DMS 273 treated with DMSO at 0.1 percent for 48 hours (cell line): ENCODE results near the gene AGXT2.

Source experiments
- DNase-seq: peaks from one replicate; lab custom pipeline; 2025; lab: John Stamatoyannopoulos, UW

The AGXT2 gene, protein sequence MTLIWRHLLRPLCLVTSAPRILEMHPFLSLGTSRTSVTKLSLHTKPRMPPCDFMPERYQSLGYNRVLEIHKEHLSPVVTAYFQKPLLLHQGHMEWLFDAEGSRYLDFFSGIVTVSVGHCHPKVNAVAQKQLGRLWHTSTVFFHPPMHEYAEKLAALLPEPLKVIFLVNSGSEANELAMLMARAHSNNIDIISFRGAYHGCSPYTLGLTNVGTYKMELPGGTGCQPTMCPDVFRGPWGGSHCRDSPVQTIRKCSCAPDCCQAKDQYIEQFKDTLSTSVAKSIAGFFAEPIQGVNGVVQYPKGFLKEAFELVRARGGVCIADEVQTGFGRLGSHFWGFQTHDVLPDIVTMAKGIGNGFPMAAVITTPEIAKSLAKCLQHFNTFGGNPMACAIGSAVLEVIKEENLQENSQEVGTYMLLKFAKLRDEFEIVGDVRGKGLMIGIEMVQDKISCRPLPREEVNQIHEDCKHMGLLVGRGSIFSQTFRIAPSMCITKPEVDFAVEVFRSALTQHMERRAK

DNA sequence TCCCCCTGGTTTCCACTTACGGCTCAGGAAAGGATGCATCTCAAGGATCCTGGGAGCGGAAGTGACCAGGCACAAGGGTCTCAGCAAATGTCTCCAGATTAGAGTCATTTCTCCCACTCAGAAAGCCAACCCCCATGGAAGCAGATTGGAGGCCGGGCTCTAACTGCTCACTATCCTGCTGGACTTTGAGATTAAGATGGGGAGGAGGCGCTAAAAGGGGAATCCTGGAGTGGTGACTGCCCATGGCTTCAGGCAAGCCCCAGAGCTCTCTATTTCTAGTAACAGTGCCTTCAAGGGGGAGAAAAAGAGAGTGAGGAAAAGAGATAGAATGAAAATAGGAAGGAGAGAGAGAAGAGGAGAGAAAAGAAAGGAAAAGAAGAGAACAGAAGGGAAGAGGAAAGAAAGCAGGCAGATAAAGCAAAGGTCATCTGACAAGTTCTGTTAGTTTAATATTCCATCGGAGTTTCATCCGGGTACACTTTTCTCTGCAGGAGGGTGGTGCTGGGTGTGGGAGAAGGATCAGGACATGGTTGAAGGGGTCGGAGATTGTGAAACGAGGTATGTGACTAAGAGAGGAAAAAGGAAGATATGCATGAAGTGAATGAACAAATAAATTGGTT, at the start of gene AGXT2:
AGXT2 (minus strand) TSS at position 165 of the 620 bp plus-strand sequence; CDS start at position 108, 57 bp downstream.
- DNase-seq = no peak

DNA sequence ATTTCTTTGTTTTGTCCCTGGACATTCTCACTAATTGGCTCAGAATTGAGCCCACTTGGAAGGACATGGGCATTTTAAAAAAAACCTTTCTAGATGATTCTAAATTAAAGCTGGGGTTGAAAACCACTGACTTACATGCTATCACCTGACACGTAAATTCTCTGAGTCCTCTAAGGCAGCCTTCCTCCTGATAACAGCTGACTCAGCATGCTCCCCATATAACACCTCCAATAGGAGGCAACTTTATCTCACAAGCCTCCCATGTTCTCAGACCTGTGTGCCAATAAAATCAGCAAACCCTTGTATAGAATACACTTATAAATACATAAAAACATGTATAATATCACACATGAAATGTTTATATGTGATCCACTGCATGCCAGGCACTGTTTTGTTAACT, 49.2 kb upstream of the AGXT2 start:
- DNase-seq = no peak

- no peak for DNase-seq
Observed at GRCh38 chr5:35096216-35096615, 48.5 kb upstream of the AGXT2 start.

DNA sequence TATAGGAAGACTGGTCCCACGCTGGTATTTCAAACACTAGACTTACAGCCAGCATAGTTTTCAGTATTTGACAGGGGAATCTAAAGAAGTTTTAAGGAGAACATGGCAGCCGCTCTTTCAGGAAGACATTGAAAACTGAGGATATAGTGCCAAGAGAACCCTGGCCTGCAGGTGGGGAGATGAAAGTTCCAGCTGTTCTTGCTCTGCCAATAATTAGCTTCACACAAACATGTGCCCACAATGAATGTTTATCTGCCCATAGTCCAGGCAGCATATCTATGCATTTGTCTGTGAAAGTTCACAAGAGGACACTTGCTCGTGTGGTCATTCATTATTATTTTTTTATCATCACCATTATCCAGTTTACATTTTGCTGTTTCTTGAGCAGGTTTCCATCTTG, 47.6 kb upstream of the AGXT2 start:
- DNase-seq = no peak

DNA sequence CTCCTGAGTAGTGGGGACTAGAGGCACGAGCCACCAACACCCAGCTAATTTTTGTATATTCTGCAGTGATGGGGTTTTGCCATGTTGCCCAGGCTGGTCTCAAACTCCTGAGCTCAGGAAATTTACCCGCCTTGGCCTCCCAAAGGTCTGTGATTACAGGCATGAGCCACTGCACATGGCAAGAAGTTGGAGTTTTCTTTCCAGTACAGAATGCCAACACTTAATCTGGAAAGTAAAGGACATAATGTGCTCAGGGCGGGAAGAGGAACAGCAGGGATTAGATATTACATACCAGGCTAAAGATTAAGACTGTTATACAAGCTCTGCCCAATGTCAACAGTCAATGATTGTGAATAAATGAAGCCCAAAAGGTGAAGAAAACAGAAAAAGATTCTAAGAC, 47.2 kb upstream of the AGXT2 start:
- no peak for DNase-seq

- no peak for DNase-seq
Observed at GRCh38 chr5:35092703-35093102, 45.0 kb upstream of the AGXT2 start.

GRCh38 chr5:35091704-35092103, 44.0 kb upstream of the AGXT2 start:
- no peak for DNase-seq

DNA sequence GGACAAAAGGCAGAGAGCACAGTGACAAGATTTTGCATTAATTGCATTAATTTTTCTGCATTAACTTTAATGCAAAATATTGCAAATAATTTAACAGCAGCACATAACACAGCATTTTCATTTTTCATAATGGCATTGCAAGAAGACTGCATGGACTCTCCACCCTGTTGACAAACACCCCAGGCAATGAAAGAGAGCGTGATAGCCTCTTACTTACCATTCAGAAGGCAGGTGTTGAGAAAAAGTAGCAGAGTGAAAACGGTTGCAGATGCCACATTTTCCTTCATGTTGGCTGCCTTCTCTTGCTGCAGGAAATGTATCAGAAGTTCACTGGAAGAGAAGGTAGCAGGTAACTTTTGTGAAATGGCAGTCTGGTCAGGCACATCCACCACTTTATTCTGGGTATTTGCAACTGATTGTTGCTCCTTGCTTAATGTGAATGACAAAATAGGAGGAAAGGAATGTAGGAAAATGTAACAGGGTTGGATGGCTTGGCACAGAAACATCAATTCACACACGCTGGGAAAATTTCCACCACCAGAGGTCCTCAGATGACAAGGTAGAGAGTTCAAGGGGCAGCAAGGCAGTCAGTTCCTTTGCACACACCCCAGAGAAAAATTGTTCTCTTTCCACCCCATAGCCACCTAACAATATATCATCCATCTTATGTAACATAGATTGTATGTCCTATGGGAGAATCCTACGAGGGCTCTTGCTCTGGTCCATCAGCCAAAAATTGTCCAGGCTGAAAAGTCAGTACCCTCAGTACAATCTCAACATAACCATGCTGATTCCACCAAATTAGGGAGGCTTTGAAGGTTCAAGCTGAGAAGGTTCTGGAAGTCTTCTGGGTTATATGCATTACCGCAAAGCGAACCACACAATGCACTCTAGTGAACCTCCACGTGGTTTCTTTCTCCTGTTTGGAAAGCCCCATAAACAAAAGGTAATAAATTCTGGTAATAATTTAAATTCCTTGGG, 41.9 kb upstream of the AGXT2 start:
- DNase-seq = no peak

DNA sequence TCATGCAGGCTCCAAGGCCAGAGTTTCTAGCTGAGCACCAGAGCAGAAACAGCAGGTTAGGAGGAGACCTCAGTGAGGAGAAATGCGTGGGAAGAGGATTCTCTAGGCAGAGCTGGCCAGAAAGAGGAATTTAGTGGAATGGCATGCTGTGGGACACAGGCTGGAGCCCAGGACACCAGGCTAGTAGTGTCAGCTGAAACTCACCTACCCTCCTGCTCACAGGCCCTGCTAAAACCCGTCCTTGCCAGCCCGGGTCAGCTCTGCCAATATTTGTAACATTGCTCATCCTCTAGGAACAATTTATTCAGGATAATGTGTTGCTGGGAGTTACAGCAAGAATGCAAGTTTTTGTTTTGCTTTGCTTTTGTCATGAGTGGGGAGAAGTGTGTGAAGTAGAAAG, 40.2 kb upstream of the AGXT2 start:
- DNase-seq = no peak

GRCh38 chr5:35083150-35083549, 35.4 kb upstream of the AGXT2 start:
- no peak for DNase-seq

GRCh38 chr5:35082530-35082929, 34.8 kb upstream of the AGXT2 start:
- DNase-seq = no peak

DNA sequence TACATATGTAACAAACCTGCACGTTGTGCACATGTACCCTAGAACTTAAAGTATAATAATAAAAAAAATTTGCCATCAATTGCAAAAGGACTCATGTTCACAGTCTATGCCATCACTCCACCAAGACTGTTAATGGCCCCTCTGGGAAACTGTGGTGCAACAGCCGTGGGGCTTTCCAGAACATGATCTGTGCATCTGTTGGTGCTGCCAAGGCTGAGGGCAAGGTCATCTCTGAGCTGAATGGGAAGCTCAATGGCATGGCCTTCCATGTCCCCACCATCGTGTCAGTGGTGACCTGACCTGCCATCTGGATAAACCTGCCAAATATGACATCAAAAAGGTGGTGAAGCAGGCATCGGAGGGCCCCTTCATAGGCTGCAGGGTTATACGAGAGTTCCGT, 33.4 kb upstream of the AGXT2 start:
- no peak for DNase-seq

GRCh38 chr5:35073160-35073559, 25.4 kb upstream of the AGXT2 start:
- no peak for DNase-seq

- DNase-seq = no peak
Observed at GRCh38 chr5:35069188-35069587, 21.4 kb upstream of the AGXT2 start.

DNA sequence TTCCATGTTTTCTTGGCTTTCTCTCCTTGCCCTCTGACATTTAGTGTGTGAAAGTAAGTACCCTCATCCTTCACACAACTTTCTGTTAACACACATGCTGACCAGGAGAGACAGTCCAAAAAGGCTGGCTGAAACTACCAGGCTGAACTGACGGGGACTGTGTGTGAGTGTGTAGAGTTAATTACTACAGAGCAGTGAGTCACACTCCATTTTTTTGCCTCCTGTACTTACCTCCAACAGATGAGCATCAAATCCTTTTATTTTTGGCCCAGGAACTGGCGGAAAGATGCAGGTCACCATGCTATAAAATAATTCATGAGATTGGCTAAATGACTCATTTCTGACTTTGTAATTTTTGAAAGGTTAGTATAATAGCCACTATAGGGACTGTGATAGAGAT, 20.2 kb upstream of the AGXT2 start:
- no peak for DNase-seq

DNA sequence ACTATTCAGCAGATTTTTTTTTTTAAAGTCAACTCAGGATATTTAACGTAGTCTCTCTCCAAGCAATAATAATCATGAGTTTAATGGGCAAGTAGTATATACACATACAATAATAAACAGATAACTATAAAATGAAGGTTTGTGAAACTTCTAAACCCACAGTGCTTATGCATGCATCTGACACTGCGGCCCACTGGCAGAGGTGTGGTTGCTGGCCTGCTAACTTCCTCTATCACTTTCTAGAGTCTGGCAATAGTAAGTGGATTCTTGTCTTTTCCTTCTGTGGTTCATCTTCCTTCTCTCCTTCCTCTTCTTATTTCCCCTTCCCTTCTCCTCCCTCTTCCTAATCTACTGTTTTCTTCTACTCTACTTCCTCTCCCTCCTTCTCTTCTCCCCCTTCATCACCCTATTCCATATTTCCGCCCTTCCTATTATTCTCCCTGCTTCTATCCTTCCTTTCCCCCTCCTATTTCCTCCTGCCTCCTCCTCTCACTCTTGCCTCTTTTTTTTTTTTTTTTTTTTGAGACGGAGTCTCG, 18.6 kb upstream of the AGXT2 start:
- DNase-seq = no peak

DNA sequence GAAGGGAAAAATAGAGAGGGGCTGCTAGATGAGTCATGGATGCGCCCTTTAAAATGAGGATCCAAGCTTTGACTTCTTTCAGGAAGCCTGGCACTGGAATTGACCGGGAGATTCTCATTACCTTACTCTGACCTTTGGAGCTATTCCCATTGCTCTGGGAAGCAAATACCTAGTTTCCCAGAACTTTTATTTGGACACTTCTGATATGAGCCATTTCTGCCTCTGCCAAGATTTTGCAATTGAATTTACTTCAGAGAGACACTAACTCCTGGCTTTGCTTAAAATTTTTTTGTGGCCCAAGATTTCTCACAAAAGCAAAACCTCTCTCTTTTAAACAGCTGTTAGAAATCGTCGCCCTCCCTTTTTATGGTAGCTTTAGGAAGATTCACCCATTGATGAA, 15.7 kb upstream of the AGXT2 start:
- DNase-seq = no peak

DNA sequence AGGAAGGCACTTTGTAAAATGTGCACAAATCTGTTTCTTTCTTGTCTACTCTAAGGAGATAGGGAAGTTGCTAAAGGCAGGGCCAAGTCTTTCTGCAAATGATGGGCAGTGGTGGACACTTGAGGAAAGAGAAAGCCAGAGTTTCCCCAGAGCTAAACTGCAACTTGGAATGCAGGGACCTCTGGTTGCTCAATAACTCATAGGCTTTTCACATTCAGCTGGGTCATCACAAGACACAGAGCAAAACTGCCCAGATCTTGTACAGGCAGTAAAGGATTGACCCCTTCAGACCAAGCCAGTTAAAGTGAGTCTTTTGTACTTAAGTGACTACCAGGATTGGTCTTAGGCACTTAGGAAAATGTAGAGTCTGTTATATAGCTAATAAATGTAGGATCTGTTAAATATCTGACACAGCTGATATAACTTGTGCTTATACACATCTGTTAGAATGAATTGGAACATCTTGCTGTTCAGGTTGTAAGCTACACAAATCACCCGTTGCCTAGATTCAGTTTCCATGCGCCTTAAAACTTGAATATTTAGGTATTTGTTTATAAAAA, 13.5 kb upstream of the AGXT2 start:
- DNase-seq = no peak

DNA sequence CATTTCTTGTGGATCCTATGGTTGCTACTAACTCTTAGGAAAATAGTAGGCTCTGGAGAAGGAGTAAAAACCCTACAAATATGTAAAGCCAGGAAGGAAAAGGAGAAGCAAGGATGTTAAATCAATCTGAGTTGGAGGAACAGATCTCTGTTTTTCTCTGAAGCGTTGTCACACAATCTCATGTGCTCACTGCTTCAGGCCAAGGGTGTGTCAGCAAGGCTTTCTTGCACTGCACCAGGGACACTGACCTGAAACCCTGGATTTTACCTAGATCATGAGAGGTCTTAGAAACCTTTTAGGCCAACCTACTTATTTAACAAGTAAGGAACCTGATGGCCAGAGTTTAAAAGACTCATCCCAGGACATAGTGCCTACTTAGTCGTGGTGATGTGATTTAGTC, 12.5 kb upstream of the AGXT2 start:
- no peak for DNase-seq

DNA sequence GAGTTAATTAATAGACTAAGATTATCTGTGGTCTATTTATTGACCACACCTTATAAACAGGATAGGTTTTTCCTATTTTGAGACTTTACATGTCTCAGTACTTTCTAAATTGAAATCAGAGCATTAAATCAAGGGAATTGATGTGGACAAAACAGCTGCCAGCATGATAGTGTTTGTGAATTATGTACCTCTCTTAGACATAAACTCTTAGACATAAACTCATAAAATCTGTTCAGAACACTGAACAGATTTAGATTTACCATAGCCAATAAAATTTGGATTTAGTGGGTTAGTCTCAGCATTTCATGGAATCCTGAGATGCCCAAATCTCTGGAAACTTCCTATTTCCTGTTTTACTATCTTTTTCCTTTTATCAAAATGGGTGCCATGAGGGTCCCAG, 11.5 kb upstream of the AGXT2 start:
- no peak for DNase-seq

GRCh38 chr5:35058374-35058788, 10.6 kb upstream of the AGXT2 start:
- DNase-seq = no peak

DNA sequence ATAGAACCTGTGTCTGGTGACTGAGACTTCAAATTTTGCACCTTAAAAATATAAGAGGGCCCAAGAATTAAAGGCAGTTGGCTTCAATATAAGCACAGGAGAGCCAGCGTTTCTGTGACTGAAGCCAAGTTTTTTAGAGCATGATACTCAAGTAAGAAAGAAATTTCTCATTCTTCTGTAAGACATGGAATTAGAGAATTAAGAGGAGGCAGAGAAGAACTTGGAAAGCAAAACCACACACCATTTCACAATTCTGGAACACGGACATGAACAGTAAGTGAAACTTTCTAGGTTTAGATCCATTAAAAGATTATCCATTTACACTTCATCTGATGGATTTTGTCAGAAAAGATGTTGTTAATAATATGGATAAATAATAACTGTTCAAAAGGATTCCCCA, 8.9 kb upstream of the AGXT2 start:
- DNase-seq = no peak
